Gastroesophageal sphincter (tissue), 3 donors: ENCODE measurements around the gene CPO.

Experiments
- EP300 ChIP-seq: sonication (generic); formaldehyde crosslinking; IDR thresholded peaks from one replicate; pipeline ENCODE4 v1.6.1; 2017; ENCODE audit warnings: antibody characterized with exemption, mild to moderate bottlenecking
- POLR2A ChIP-seq, 2 donors: fragments of 450-650 bp; IDR thresholded peaks; one replicate each; pipeline ENCODE4 v1.6.1; 2017; ENCODE audit warnings: antibody characterized with exemption in 2 of 2, mild to moderate bottlenecking in 2 of 2, moderate library complexity in 1 of 2
- POLR2AphosphoS5 ChIP-seq: sonication (generic); formaldehyde crosslinking; IDR thresholded peaks from one replicate; pipeline ENCODE4 v1.6.1; 2017; ENCODE audit warnings: antibody characterized with exemption
- TF ChIP-seq, protein P1 (sequence below), 4 experiments: fragments of 200-600 bp in 2 of 4; fragments of 450-650 bp in 2 of 4; sonication (generic) in 1 of 4; IDR thresholded peaks; one replicate each; pipeline ENCODE4 v1.5.1; 2017 to 2019; ENCODE audit warnings: antibody characterized with exemption in 4 of 4, mild to moderate bottlenecking in 2 of 4, moderate library complexity in 2 of 4

GRCh38 chr2:206993964-206994363 lies 54.6 kb downstream of the CPO start:
- no peak for TF ChIP-seq POLR2A (IDR thresholded peaks at IDR 0.05)
- TF ChIP-seq, protein P1, sequence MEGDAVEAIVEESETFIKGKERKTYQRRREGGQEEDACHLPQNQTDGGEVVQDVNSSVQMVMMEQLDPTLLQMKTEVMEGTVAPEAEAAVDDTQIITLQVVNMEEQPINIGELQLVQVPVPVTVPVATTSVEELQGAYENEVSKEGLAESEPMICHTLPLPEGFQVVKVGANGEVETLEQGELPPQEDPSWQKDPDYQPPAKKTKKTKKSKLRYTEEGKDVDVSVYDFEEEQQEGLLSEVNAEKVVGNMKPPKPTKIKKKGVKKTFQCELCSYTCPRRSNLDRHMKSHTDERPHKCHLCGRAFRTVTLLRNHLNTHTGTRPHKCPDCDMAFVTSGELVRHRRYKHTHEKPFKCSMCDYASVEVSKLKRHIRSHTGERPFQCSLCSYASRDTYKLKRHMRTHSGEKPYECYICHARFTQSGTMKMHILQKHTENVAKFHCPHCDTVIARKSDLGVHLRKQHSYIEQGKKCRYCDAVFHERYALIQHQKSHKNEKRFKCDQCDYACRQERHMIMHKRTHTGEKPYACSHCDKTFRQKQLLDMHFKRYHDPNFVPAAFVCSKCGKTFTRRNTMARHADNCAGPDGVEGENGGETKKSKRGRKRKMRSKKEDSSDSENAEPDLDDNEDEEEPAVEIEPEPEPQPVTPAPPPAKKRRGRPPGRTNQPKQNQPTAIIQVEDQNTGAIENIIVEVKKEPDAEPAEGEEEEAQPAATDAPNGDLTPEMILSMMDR (IDR thresholded peaks at IDR 0.05), result no peak
- no peak for TF ChIP-seq POLR2AphosphoS5
- no peak for TF ChIP-seq EP300
